GM19351 (cell line): ENCODE results near the gene SS18.
"Not testable (repeated sequence)": the region's sequence is repeated elsewhere in the genome, so short reads cannot be mapped to it uniquely, and the experiment has no call there.

Experiments
- ATAC-seq: cut with Tn5 transposase; IDR thresholded peaks from one replicate; pipeline ENCODE4 v1.9.1; 2021; ENCODE audit warnings: mild to moderate bottlenecking, moderate library complexity; ENCODE audit not compliant: unreplicated experiment

SS18 gene, protein sequence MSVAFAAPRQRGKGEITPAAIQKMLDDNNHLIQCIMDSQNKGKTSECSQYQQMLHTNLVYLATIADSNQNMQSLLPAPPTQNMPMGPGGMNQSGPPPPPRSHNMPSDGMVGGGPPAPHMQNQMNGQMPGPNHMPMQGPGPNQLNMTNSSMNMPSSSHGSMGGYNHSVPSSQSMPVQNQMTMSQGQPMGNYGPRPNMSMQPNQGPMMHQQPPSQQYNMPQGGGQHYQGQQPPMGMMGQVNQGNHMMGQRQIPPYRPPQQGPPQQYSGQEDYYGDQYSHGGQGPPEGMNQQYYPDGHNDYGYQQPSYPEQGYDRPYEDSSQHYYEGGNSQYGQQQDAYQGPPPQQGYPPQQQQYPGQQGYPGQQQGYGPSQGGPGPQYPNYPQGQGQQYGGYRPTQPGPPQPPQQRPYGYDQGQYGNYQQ

DNA sequence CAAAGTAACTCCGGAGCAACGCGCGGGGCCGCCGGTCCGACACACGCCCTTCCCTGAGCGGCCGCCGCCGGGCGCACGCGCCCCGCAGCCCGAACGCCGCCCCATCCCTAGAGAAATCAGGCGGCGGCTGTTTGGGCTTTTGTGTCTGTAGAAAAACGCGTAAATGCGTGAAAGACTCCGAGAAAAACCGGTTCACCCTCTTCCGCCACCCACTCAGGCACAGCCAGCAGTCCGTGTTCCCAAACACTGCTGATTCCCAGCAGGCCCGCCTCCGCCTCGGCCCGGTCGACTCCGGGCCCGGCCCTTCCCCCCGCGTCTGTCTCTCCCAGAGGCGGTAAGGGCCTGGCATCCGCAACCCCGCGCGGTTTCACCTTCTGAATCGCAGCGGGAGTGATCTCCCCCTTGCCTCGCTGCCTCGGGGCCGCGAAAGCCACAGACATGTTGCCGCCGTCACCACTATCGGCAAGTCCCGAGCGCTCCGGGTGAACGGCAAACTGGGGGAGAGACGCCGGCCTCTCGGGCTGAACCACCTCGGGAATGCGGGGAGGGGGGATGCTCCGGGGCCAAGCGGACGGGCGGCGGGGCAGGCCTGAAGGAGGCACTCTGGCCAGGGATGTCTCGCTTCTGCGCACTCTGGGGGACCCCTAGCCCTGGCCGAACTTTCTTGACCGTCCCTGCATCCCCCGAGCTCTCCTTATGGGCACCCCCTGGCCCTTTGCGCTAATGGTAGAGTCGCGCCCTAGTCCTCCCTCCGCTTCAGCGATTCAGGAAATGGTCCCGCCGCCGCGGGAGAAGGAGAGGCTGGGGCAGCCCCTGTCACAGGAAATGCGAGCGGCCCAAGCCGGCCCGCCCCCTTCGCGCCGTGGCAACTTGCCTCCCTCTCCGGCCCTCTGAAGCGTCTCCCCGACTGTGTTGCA is at the start of gene SS18:
Gene SS18 (minus strand): TSS at position 484 of the 917 bp plus-strand sequence. CDS start 44 bp downstream, at position 440.
- ATAC-seq: peak; percentile 72

DNA sequence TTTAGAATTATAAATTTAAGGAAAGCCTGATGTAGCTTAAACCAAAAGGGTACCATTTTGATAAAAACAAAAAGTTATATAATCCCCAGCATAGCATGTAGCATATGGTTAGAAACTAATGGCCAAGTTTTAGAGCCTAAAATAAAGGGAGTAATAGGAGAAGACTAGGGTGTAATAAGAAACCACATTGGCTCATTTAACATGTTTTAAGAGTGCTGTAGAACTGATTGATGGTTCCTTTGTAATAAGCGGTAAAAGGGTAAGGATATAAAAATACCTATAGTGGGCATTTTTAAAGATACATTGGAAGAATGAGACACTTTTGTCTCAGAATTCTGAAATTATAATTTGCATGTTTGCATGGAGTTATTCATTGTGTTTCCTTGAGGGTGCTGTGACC is 45.1 kb upstream of the SS18 start:
- no peak for ATAC-seq

DNA sequence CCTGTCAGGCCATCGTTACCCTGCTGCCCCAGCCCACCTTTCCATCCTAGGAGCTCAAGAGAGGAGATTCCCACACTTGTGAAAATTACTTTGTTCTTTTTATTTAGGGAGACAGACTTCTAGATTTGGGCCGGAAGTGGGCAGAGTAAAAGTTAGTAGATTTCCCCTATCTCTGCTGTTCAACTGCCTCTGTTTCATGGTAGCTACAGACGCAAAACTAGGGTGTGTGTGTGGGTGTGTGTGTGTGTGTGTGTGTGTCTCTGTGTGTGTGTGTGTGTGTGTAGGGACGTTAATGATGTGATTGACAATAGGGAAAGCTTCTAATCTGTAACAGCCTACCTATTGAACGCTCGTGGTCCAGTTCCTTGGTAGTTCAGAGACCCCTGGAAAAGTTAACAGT is 43.7 kb upstream of the SS18 start:
- ATAC-seq: no peak

DNA sequence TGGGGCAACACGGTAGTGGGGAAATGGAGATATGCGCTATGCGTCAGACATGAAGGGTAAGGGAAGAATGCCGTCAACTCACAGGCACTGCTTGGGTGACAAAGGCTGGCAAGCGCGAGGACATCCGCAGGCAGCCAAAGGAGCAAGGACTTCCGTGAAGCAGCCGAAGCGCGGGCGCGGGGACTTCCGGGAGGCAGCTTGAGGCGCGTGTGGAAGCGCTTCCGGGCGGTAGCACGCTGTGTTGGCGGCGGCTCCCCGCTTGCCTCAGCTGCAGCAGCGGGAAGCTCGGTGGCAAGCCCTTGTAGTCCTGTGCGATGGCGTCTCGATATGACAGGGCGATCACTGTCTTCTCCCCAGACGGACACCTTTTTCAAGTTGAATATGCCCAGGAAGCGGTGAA is 43.2 kb upstream of the SS18 start, which contains the start of gene PSMA8:
Gene PSMA8 (plus strand): TSS at position 218 of the 400 bp plus-strand sequence. CDS start 97 bp downstream, at position 315.
- no peak for ATAC-seq

DNA sequence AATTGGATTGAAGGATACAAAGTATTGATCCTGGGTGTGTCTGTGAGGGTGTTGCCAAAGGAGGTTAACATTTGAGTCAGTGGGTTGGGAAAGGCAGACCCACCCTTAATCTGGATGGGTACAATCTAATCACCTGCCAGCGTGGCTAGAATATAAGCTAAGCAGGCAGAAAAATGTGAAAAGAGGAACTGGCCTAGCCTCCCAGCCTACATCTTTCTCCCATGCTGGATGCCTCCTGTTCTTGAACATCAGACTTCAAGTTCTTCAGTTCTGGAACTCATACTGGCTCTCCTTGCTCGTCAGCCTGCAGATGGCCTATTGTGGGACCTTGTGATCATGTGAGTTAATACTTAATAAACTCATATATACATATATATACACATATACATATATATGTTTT is 37.8 kb upstream of the SS18 start:
- ATAC-seq: not testable (repeated sequence)

DNA sequence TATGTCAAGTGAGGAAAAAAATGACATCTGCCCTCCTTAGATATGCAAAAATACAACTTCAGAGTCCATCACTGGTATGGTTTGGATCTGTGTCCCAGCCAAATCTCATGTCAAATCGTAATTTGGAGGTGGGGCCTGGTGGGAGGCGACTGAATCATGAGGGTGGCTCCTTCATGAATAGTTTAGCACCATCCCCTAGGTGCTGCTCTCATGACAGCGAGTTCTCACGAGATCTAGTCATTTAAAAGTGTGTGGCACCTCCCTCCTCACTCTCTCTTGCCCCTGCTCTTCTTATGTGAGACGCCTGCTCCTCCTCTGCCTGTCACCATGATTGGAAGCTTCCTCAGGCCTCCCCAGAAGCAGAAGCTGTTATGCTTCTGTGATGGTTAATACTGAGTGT is 37.4 kb upstream of the SS18 start:
- ATAC-seq: no peak

DNA sequence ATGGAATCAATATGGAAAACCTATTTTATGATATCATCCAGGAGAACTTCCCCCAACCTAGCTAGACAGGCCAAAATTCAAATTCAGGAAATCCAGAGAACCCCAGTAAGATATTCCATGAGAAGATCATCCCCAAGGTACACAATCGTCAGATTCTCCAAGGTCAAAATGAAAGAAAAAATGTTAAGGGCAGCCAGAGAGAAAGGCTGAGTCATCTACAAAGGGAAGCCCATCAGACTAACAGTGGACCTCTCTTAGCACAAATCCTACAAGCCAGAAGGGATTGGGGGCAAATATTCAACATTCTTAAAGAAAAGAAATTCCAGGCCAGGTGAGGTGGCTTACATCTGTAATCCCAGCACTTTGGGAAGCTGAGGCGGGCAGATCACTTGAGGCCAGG is 31.6 kb upstream of the SS18 start:
- not testable (repeated sequence) for ATAC-seq

DNA sequence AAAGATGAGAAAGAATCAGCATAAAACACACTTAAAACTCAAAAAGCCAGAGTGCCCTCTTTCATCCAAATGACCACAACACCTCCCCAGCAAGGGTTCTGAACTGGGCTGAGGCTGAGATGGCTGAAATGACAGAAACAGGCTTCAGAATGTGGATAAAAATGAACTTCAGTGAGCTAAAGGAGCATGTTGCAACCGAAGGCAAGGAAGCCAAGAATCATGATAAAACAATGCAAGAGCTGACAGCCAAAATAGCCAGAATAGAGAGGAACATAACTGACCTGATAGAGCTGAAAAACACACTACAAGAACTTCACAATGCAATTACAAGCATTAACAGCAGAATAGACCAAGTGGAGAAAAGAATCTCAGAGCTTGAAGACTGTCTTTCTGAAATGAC is 31.1 kb upstream of the SS18 start:
- no peak for ATAC-seq

DNA sequence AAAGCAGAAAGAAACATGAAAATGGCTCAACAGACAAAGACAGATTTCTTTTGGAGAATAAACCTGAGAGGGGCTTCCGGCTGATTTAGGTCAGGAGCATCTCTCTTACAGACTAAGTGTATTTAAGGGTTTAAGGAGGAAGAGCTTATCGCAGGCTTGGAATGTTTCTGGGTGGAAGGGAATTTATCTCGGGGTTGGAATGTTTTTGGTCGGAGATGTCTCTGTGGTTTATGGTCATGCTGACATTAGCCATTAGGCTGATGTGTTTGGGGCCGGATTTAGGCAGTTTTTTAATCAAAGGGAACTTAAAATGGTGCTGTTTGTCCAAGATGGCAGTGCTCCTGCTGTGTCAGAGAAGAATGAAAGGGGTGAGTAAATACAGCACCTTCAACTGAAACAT is 28.8 kb upstream of the SS18 start:
- ATAC-seq: no peak

DNA sequence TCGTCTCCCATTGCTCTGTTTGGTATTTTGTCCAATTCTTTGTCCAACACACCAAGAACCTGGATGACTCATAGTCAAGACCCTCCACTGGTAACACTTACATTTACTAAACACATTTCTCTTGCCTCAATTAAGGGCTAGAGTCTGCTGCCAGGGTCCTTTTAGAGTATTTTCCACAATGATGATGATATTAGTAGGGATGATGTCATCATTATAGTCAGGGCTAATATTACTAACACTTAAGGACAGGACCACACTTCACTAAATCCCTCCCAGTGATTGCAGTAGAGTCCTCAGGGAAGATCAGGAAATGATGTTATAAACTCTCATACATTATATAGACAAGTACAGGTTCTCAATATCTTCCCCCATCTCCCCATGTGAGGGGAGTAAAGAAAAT is 13.6 kb upstream of the SS18 start:
- no peak for ATAC-seq

DNA sequence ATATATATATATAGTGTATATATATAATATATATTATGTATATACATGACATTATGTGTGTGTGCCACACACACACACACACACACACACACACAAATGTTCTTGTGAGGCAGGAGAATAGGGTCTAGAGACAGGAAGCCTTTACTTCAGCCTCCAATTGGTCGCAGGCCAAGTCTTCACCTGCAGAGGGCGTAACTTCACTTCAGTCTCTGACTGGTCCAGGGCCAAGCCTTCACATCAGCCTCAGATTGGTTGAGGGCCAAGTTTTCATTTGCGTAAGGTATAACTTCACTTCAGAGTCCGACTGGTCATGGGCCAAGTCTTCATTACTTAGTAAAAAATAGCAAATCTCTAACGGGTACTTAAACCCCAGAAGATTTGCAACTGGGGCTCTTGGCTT is 13.2 kb upstream of the SS18 start:
- no peak for ATAC-seq

DNA sequence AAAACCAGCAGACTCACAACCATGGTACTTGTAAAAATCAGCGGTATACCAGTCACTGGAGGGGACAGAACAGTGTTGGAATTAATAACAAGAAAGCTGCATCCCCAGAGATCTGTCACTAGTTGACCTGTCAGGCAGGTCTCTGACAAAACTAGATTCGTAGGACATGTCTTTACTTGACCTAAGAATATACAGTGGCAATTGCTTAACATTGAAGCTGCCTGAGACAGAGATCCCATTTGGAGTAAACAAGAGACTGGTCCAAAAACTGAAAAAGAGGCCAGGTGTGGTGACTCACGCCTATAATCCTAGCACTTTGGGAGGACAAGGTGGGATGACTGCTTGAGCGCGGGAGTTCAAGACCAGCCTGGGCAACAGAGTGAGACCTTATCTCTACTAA is 7.2 kb upstream of the SS18 start:
- no peak for ATAC-seq

DNA sequence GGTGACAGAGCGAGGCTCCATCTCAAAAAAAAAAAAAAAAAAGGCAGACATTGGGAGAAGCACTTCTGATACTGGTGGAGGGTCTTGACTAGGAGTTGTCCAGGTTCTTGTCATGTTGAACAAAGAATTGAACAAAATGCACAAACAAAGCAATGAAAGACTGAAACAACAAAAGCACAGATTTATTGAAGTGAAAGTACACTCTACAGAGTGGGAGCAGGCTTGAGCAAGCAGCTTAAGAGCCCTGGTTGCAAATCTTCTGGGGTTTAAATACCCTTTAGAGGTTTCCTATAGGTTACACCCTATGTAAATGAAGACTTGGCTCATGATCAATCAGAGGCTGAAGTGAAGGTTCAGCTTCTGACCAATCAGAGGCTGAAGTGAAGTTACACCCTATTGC is 6.4 kb upstream of the SS18 start:
- ATAC-seq: no peak

DNA sequence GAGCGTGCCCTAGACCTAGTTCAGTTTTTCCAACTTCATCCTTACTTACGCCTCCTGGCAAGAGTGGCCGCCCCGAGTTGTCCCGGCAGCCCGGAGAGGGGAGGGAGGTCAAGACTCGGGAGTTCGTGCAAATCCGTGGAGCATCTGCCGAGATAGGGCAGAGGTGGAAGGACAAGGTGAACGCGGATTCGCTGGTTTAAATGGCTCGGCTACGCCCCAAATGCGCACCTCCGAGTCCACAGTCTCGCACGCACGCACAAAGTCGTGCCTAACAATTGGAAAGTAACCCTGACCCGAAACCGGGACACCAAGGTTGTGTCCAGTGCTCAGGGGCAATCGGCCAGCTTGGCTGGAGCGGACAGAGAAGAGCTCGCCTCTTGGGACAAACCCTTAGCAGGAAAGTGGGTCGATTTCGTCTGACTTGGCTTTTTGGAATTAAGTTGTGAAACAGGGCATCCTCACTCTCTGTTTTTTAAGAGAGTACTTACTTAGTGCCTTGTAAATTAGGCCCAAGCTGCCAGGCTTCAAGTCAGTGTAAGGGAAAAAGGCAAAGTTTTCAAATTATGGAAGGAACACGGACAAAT is 726 bp upstream of the SS18 start:
- peak; percentile 50 for ATAC-seq

DNA sequence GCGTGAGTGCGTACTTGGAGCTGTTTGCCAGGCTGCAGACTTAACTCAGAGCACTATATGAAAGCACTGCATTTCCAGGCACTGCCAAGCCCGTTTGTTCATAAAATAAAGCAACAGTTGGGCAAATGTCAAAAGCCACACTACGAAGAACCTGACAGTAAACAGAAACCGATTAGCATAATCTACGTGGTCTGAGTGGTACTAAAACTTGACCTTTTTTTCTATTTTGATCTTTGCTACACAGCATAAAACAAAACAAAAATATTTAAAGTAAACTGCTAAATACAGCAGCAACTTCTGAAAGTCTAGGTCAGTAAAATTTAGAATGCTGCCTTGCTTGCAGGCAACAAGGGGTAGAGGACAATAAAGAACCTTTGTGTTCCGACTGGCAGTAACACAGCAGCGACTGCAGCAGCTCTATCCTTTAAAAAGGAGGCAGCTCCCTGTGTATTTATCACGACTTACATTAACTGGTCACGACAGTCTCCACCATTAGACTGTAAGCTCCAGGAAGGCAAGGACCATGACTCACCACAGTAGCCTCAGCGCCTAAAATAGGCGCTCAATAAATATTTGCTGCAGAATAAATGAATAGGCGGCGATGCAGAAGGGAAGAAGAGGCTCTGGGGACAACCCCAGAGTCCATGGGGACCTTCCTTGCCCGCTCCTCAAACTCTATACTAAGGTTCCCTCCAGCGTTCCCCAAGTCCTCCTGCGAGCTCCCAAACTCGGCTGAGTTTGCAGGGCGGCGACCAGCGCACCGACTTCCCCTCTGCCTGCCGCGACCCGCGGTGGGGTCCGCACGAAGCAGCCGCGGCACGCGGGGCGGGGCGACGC is 902 bp downstream of the SS18 start:
- peak; percentile 2 for ATAC-seq

DNA sequence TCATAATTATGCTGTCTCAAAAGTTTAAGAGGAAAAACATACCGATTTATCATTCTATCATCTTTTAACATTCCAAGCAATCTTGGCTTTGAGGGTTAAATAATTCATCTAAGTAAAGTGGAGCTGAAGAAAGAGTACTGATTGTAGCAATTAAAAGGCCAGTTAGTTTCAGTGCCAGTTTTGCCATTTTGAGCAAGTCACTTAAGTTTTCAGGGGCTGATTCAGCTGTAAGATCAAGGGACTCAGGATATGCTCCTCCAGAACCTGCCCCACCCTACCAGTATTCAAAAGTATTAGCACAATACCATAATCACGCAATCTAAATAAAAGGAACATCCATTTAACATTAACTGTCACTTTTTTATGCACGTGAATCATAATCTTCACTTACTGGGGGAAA is 1.9 kb downstream of the SS18 start:
- no peak for ATAC-seq

DNA sequence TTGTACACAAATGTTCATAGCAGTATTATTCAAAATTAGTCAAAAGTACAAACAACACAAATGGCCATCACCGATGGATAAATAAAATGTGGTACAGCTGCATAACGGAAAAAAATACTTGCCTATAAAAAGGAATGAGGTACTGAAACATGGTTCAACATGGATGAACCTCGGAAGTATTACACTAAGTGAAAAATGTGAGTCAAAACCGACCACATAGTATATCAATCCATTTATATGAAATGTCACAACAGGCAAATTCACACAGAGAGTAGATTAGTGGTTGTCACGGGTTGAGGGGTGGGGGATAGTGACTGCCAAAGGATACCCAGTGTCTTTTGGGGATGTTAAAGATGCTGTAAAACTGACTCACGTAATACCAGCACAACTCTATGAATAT is 3.5 kb downstream of the SS18 start:
- no peak for ATAC-seq

DNA sequence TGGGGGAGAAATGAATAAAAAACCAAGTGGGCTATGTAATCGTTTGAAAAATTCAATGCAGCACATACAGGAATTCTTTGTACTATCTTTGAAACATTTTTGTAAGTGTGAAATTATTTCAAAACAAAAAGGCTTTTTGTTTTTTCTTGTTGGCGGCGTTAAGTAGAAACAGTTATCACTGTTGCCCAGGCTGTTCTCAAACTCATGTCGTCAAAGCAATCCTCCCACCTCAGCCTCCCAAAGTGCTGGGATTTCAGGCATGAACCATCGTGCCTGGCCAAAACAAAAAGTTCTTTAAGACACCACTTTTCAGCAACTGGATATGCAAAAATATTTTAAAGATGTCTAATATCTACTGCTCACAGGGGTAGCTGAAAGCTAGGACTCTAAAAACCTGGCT is 5.4 kb downstream of the SS18 start:
- no peak for ATAC-seq

DNA sequence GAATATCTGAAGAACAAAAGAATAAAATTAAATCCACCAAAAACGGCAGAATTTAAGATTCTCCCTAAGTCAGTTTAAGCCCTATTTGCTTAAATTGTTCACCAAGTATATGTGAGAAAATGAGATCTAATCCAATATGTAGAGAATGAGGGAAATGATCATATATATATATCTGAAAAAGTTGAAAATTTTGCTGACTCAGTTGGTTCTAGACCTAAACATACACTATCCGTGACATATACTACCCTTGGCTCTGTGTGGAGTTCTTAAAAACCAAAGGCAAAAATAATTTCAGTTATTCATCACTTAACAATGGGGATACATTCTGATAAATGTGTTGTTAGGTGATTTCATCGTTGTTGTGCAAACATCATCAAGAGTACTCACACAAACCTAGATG is 7.3 kb downstream of the SS18 start:
- no peak for ATAC-seq

DNA sequence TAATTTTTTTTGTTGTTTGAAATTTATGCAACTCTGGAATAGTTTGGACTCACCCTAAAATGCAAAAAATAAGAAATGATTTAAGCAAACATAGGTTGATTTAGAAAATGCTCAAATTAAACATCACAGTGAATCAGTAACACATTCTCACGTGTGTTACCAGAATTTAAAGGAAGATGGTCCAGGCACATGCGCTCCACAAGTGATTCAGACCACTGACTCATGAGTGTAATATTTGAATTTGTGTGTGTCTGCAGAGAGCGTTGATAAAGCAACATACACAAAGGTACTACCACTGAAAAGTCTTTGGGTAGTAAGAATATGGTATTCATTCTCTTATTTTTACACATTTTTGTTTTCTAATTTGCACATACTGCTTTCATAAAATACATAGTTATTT is 7.9 kb downstream of the SS18 start:
- no peak for ATAC-seq

DNA sequence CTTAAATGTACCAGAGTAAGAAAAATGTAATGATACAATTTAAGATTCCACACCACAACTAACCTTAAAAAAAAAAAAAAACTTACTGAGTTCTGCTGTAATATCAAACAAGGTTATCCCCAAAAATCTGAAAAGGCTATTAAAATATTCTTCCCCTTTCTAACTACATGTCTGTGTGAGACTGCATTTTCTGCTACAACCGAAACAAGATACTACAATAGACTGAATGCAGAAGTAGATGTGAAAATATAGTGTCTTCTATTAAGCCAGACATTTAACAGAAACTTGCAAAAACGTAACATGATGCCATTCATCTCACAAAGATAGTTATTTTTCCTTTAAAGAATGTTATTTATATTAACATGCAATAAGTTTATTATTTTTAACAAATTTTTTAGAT is 16.2 kb downstream of the SS18 start:
- no peak for ATAC-seq
